HG02642 (cell line): ENCODE results near the gene TCP11L2.
"Not testable (repeated sequence)": the region's sequence is repeated elsewhere in the genome, so short reads cannot be mapped to it uniquely, and the experiment has no call there.

Experiments used
- ATAC-seq: cut with Tn5 transposase; IDR thresholded peaks from one replicate; pipeline ENCODE4 v1.9.1; 2021; ENCODE audit warnings: mild to moderate bottlenecking; ENCODE audit not compliant: unreplicated experiment, poor library complexity

The TCP11L2 gene

DNA sequence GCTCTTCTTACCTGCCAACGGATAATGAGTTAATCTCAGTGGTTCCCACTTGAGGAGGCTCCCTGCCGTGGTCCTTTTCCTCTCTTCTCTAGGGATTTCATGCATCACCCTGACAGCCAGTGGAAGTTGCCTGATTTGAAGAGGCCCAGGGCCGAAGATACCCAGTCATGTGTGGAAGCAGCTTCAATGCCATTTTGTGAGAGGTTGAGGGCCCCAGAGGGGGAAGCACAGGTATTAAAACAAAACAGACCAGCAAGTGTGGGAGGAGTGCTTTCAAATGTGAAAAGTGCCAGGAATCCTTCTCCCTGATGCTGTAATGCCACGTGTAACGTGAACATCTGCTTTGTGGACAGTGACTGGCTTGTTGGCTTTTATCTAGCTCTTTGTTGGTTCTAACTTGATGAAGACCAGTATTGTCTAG, 1.5 kb downstream of the TCP11L2 start:
- ATAC-seq, result no peak

DNA sequence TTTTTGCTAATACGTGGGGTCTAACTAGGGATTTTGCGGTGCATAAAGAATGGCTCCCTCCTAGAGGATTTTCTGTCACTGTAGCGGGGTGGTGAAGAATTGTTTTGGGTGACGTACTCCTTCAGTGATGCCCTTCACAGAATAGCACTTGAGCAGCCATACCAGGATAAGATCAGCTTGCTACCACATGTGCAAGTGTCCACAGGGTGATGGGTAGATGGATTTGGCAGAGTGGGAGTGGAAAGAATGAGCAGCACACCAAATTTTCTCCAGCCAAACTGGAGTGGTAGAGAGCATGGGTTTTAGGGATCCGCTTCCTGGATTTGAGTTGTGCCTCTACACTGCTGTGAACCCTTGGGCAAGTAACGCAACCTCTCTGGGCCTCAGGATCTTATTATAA, 2.3 kb downstream of the TCP11L2 start:
- no peak for ATAC-seq

DNA sequence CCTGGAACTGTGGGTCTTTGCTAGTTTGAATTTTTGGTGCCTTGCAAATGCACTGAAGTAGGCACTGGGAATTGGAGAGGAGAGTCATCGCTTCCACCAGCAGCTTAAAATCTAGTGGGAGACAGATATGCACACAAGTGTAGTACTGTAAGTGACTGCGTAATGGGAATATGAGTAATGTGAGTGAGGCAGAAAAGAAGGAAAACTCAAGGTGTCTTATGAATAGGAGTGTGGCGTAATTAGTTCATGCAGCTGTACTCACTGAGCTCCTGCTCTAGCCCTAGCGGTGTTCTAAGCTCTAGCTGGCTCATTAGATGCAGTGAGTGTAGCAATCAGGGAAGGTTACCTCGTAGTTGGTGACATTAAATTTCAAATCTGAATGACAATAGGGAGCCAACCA, 2.8 kb downstream of the TCP11L2 start:
- ATAC-seq, result no peak

DNA sequence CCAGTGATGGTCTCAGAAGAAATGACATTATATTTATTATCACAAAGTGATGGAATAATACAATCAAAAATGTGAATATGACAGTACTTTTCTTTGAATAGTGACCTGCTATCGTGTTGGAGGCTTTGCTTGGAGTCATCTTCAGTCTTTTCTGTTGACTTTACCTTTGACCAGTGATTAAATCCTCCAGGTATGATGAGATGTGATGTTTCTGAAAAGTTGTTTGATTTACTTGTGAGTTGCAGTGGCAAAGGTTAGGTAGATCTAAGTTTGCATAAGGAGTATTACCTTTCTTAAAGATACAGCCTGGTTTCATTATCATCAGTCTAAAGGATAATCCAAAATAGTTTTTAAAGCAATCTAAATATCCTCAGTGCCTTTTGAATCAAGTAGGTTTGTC, 4.6 kb downstream of the TCP11L2 start:
- no peak for ATAC-seq

DNA sequence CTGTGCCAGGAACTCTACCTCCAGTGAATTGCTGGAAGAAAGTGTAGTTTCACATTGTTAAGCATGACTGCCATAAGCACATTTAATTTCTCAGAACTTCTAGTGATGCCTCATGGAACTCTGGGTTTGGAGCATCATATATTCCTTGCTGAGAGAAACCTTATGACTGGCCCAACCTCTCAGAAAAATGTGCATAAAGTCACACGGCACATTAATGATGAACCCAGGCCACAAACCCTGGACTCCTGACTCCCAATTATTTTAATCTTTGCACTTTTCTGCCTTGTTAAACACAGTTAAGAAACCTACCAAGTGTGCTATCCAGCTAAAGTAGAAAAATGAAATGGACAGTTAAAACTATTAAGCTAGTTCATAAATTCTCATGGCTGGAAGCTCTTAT, 5.6 kb downstream of the TCP11L2 start:
- ATAC-seq, result no peak

DNA sequence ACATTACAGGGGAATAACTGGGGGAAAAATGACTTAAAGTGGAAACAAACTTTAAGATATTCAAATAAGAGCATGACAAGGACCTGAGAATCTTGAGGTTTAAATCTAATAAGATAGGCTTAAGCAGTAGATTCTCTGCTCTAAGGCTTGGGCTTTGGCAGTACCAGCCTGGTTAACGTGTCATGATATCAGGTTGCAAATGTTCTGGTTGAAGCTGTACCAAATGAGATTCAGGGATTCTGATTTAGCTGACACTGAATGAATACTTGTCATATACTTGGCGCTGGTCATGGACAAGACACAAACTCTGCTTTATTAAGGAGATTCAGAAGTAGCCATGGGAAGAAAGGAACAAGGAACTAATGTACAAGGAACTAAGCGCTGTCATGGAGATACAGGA, 6.1 kb downstream of the TCP11L2 start:
- no peak for ATAC-seq

DNA sequence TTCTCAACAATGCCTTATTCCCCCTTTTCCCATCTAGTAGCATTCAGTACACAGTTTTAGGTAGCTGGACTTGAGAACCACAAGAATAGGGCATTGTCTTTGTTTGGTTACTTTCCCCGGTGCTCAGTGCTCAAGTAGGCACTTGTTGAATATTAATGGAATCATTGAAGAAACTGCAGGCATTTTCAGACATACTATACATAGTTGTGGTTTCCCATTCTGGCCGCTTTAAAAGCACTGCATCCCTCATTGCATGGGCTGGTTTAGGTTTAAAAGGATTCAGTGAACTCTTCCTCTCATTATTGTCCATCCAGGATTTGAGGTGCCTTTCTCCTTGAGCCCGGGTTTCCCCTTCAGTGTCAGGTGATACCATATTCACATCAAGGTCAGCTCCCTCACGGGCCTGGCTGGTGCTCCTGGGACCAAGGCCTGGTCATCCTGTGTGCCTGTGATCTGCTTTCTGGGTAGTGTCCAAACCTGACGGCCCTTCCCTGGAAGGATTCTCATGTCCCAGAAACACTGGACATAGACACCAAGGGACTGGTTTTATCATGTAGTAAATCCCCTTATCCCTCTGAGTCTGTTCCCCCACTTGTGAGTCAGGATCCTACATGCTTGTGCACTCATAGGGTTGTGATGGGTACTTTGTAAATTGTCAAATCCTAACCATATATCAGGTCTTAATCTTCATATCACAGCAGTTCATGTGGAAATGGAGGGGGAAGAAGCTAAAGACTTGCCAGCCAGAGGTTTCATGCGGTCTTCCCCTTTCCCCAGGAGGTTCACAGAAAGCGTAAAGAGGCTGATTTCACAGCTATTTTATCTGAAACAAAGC, 7.4 kb downstream of the TCP11L2 start:
- no peak for ATAC-seq

DNA sequence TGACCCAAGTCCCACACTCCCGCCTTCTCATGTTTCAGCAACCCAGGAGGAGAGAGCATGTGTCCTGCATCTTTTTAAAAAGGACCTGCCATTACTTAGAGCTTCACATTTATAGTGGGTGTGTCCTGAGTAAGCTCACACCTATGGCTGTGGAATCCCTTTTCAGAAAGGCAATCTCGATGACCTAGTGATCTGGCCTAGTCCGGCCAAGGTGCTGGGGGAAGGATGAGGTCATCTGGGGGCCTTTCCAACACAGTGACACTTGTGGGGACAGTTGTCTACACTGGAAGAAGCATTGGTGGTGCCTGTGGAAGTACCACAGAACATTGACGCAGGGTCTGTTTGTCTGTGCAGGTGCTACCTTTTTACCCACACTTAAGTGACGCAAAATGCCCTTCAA, 8.2 kb downstream of the TCP11L2 start:
- no peak for ATAC-seq

DNA sequence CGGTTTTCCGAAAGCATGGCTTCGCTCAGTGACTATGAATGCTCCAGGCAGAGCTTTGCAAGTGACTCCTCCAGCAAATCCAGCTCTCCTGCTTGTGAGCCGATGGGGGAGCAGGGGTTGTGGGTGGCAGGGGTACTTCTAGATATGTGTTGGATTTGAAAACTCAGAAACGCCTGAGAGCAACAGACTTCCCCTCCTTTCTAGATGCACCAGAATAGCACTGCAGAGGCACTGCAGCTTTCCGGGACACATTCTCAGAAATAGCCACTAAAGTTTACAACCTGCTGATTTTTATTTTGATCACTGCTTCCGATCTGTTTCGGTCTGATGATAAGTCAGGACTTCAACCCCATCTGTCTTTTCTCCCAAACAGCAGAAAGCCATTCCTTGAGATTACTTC, 8.6 kb downstream of the TCP11L2 start:
- ATAC-seq, result no peak

DNA sequence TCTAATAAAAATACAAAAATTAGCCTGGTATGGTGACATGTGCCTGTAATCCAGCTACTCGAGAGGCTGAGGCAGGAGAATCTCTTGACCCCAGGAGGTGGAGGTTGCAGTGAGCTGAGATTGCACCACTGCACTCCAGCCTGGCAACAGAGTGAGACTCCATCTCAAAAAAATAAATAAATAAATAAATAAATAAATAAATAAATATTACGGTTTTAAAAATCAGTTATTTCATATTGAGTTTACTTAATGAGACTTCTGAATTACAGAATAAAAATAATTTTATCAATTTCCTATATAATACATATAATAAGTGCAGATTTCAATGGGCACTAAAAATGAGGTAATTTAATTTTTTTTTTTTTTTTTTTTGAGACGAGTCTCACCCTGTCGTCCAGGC, 10.9 kb downstream of the TCP11L2 start:
- not testable (repeated sequence) for ATAC-seq

DNA sequence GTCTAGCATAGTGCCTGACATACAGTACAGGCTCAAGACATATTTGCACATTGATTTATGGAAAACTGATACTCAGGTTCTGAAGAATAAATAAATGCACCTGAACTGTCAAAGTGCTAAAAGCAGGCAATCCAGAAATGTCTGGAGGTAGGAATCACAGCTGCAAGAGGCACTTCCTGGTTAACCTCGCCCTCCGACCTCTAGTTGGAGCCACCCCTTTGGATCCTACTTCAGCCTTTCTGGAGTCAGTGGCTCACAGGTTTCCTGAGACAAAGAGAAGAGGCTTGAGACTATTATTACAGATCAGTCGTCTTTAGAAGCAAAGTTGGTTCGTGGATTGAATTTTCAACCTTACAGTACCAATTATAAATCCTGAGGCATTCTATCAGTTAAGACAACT, 13.0 kb downstream of the TCP11L2 start:
- no peak for ATAC-seq

DNA sequence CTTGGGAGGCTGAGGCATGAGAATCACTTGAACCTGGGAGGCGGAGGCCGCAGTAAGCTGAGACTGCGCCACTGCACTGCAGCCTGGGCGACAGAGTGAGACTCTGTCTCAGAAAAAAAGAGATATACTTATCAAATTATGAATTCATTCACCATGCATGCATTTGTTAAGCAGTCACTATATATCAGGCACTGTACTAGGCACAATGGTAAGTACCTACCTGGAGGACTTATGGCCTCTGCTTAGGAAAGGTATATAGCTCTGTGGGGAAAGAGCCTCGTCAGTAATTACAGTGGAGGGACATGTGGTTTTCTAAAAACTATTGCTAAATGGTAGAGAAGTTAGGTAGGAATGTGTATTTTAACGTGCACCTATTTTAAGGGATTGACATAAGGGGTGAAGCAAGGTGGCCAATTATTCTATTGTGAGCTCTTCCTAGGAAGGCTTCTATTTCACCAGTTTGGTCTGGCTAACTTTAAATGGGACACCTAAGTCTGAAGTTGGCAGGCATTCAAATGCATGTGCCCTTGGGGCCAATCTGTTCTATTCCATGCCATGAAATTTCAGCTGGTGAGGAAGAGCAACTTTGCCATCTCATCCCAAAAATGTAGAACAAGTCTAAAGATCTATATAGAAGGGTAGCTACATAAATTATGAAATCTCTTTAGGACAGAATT, 15.0 kb downstream of the TCP11L2 start:
- no peak for ATAC-seq

DNA sequence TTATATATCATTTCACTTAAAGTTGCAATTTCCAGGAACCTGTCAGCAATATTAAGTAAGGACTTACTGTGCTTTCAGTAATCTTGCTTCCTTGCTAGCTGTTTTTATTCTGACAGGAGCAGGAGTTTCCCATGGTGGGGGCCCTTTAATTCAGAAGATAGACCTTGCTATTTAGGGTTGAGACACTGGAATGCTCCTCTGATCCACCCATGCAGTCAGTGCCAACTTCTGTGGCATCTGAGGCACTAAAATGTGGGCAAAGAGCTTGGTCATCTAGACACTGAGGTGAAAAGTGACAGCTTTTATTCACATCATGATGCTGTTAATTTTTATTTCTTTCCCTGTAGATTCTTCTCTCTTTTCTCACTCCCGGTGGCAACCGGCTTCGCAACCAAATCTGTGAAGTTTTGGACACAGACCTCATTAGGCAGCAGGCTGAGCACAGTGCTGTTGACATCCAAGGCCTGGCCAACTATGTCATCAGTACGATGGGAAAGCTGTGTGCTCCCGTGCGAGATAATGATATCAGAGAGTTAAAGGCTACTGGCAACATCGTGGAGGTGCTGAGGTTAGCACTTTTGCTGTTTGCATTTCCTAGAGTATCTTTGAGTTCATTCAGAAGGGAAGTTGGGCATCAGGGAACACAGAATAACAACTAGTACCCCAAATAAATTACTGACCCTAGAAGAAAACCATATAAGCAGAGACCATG, 18.8 kb downstream of the TCP11L2 start:
- no peak for ATAC-seq

DNA sequence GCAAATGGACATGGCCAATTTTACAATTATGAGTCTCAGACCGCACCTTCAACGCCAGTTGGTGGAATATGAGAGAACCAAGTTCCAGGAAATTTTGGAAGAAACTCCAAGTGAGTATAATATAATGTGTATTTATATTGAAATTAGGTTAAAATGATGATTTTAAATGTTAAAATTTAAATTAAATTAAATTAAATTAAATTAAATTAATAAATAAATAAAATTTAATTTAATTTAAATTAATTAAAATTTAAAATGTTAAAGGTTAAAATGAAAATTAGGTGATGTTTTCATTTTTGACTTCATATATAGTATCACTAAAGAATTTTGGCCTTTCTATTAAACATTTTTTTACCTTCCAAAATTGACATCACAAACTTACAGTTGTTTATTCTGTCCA, 21.0 kb downstream of the TCP11L2 start:
- no peak for ATAC-seq

DNA sequence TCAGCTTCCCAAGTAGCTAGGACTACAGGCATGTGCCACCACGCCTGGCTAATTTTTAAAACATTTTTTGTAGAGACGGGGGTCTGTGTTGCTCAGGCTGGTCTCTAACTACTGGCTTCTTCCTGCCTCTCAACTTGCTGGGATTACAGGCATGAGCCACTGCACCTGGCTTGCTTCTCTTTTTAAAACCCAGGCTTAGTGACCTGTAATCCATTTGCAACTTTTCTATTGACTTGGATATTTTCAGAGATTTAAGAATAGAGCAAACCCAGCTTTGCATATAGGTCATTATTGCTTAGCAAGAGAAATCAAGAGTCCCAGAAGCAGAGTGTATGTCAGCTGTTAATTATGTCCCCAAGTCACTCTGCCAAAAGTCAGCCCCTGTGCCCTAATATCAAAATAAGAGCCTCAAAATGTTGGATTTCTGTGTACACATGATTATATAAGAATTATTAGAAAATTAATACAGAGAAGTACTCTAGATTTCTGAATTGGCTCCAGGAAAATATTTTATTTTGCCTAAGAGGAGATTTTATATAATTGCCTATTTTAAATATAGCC, 24.9 kb downstream of the TCP11L2 start:
- no peak for ATAC-seq

DNA sequence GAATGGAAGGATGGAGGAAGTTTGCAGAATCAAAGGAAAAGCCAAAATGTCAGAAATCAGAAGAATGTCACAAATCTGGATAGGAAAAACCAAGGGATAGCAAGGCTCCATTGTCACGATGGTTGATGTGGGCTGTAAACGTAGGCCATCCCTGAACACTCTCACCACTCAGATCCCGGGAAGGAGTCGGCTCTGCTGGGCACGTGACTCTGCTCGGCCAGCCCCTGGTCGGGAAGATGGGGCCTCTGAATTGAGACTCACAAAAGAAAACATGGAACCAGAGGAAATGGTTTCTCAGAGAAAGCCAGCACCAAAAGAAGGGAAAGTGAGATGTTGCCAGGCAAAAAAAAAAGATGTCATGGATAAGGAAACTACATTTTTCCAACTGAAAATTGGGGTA, 26.2 kb downstream of the TCP11L2 start:
- ATAC-seq, result no peak

DNA sequence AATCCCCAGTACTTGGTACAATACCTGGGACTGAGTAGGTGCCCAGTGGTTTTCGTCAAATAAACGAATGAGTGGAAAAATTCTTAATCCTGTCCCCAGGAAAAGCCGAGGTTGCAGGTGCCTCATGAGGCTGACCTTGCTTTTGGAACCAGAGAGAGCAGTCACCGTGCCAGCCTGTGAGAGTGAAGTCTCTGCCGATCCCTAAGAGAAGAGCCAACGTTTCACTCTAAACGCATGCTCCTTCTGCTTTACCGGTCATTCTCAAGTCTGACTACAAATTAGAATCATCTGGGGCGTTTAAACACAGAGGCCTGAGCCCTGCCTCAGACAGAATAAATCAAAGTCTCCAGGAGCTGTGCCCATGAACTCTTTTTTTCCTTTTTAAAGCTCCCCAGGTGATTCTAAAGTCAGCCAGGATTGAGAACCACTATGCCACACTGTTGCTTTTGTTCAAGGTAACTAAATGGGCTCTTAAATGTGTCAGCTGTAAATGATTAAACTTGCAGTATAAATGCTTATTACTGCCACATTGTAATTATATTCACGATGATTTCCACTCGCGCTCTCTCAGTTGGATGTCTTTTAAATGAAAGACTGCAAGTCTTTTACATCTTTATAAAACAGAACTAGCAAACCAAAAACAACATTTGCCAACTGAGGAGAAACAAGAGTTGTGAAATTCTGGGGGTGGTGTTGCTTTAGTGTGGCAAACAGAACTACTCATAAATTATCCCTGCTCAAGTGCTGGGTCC, 26.9 kb downstream of the TCP11L2 start:
- ATAC-seq, result no peak

DNA sequence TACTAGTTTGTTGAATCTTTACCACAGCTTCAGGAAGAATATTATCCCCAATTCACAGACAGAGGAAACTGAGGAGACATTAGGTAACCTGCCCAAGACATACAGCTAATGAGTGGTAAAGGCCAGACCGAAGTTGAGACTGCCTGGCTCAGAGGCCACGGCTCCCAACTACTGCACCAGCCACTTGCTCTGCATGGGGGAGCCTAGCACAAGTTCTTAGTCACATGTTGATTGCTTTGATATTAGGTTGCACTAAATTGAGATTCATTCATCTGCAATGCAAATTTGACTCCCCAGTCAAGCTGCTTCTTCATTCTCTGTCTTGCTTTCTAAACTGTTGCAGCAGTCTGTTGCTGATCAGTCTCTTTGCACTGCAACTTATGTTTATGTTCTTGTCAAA, 29.1 kb downstream of the TCP11L2 start:
- ATAC-seq, result no peak

DNA sequence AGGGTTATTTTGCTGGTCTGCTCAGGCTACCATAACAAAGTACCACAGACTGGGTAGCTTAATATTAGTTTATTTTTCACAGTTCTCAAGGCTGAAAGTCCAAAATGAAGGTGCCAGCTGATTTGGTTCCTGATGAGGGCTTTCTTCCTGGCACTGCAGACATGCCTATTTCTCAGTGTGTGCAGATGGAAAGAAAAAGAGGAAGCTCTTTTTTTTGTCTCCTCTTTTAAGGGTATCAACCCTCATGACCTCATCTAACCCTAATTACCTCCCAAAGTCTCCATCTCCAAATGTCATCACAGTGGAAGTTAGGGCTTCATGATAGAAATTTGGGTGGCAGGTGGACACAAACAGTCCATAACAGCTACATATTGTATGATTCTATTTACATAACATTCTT, 30.0 kb downstream of the TCP11L2 start:
- ATAC-seq, result no peak

DNA sequence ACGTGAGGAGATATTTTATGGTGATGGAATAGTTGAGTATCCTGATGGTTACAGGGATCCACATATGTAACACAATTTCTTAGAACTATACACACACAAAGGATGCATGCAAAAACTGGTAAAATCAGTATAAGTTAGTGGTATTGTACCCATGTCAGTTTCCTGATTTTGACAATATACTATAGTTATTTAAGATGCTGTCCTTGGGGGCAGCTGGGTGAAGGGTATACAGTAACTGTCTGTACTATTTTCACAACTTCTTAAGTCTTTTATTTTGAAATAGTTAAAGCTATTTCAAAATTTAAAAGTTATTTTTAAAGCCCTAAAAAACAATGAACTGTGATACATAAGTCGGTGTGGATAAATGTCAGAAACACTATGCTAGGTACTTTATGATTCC, 30.5 kb downstream of the TCP11L2 start:
- ATAC-seq, result no peak
